HG03558 (cell line): ENCODE measurements around the gene PLAGL1.
"Not testable (repeated sequence)": the region's sequence is repeated elsewhere in the genome, so short reads cannot be mapped to it uniquely, and the experiment has no call there.

Source experiments
- ATAC-seq: cut with Tn5 transposase; IDR thresholded peaks from one replicate; pipeline ENCODE4 v1.9.1; 2021; ENCODE audit warnings: moderate number of reproducible peaks; ENCODE audit not compliant: unreplicated experiment; ENCODE audit errors: extremely low read depth

PLAGL1 gene

DNA sequence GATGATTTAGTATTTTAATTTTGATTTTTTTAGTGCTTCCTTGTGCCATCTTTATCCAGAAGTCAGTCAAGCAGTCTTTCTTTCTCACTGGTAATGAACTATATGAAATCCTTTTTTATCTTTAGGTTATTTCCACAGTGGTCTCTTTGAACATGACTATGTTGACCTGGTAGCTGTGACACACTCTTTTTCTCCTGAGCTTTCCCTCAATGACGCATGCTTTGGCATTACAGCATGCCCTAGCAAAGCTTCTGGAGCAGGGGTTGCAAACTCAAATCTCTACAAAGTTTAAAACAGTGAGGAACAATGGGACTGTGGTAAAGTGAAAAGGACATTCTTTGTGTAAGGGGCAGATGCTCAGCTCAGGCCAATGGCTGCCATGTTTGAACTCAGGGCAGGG lies 4.5 kb upstream of the PLAGL1 start:
- ATAC-seq = no peak

DNA sequence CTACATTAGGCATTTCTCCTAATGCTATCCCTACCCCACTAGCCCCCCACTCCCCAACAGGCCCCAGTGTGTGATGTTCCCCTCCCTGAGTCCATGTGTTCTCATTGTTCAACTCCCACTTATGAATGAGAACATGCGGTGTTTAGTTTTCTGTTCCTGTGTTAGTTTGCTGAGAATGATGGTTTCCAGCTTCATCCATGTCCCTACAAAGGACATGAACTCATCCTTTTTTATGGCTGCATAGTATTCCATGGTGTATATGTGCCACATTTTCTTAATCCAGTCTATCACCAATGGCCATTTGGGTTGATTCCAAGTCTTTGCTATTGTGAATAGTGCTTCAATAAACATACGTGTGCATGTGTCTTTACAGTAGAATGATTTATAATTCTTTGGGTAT lies 1.6 kb upstream of the PLAGL1 start:
- ATAC-seq = not testable (repeated sequence)

DNA sequence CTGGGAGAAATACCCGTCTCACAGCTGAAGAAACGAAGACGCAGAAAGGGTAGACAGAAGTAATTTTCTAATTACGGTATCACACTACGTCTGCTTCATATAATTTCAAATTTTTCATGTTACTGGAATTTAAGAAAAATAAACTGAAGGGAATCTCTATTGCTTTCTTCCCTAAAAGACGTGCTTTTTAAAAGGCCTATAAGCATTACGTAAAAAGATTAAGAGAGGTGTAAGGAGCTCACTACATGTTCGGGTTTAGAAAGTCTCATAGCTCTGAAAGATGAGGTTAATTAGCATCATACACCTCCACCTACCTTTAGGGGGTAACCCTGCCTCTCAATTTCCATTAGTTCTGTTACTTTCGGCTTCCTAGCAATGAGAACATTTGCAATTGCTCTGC lies 787 bp upstream of the PLAGL1 start:
- no peak for ATAC-seq

DNA sequence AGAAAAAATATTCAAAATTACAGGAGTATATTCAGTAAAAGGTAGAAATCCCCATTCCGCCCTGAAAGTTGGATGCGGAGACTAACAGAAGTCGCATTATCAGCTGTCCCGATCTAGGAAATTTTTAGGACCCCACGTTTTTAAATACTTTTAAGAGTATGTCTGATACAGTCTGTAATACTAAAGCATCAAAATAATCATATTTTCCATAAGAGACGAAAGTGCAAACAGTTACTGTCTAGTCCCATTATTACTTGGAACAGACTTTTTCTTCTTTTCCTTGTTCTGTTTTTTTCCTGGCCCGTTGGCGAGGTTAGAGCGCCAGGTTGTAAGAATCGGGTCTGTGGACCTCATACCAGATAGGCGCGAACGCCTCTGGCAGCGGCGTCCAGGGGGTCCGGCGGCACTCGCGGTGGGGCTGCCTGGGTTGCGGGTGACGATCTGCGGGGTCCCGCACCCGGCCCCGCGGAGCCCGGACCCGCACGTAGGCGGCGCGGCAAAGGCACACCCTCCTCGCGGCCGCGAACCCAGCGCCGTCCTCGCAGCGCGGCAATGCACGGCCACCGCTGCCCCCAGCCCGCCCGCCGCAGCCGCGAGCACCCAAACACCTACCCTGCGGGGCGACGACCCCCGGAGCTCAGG lies 460 bp downstream of the PLAGL1 start:
- no peak for ATAC-seq

DNA sequence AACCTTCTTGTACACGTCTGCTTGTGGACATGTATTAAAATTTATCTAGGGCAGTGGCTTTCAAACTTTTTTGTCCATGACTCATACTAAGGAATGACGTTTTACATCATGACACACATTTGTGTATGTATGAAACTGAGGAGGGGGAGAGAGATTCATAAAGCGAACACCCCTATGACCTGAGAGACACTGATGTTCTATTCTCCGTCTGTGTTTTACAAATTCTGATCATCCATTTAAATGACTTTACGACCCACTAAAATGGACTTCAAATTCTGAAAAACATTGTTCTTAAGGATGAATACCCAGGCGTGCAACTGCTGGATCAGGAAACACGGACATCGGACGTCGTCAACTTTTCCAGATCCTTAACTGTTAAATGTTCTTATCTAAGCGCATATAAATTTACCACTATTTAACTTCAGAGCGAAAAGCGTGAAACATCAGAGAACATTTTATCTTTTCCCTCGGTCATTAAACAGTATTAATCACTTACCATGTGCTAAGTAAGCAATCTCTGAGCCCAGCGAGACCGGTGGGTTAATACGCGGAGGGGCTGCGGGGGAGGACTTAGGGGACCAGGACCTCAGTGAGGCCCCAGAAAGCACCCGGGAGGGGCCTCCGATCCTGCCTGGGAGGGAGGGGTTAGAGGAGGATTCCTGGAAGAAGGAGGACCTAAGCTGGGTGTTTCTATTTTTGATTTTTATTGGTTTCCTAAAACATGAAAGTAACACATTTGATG lies 1.2 kb downstream of the PLAGL1 start:
- ATAC-seq = no peak

DNA sequence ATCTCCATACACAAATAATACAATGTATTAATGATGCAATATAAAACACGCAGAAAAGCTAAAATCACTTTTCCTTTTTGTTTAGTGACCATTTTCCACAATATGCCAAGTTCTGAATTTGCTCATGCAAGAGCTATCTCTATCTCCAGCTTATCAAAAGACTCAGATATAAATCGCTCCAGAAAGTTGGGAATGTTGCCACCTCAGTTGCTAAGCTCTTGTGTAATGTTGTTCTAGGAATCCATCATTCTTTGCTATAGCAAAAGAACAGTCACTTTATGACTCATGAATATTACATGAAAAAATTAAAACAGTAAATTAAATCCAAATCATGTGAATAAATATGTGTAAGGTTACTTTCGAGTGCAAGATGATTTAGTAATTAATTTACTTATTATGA lies 8.7 kb downstream of the PLAGL1 start:
- no peak for ATAC-seq

DNA sequence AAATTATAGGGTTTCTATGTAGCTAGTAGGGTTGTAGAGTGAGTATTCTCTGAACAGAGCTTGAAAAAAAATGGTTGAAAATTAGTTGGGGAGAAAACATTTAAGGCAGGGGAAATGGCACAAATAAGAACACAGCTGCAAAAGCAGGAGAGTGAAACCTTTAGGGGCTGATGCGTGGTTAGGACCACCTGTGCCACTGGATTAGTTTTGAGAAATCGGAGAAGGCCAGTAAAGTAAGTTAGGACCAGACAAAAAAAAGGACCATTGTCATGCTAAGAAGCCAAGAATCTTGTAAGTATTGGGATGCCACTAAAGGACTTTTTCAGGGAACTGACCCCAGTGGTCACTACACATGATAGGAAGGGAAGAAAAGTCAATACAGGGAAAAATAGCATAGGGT lies 9.4 kb downstream of the PLAGL1 start:
- no peak for ATAC-seq

DNA sequence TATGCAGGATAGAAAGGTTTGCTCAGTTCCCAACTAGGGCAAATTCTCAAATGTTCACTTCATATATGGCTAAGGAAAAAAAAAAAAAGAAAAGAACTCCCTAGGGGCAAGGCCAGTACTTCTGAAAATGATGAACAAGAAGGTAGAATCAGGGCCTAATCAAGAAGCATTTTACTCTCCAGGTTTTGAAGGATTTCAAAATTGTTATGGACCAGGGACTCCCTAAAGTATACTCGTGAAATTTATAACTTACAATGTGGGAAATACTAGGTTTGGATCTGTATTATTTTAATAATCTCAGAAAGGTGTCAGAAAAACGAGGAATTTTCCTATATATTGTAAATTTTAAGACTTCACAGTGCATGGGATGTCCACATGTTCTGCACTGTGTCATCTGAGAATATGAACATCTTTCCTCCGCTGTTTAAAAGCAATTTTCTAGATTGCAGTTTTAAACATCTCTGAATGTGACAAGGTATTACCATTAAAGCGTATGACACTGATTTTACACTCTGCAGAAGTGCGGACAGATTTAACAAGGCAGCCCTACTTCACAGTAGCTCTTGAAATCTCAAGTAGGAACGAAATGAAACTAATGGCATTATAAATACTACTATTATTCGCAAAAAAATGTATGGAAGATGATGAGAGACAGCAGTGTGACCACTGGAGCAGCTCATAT lies 14.0 kb downstream of the PLAGL1 start:
- no peak for ATAC-seq

DNA sequence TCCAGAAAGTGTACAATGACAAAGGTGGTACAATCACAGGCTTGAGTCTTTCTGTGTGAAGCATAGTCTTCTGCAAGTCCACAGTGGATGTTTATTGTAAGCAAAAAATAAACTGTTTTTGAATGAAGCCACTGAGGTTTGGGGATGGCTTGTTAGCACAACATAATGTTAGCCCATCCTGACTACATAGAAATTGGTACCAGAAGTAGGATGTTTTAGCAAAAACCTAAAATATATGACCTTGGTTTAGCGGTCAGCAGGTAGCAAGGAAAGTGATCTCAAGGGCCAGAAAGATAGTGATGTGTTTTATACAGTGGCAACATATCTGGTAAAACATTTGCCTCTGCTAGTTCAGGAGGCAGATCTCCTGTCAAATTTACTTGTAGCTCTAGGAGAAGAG lies 15.8 kb downstream of the PLAGL1 start:
- no peak for ATAC-seq

DNA sequence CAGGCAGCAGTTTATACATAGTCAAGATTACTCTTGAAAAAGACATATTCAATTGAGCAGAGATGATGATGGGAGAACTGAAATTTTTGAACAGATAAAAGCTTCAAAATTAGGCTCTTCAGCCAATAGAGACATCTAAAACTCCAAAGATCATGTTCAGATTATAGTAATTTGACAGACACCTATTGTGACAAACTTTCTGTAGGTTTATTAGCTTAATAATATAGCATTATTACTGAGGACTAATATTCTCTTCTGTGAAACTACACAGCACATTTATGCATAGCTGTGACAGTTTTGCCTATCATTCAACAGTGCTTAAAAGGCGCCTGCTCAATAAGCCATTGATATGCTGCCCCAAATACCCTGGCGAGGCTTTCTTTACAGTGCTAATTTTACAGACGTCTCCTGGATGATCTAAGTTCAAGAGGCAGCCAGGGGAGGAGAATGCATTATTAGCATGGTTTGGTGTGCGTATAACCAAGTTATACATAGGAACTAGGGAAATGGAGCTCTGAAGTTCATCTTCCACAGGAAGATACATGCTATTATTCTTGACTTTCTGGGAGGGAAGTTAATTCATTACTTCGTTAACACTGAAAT lies 21.5 kb downstream of the PLAGL1 start:
- ATAC-seq = no peak

DNA sequence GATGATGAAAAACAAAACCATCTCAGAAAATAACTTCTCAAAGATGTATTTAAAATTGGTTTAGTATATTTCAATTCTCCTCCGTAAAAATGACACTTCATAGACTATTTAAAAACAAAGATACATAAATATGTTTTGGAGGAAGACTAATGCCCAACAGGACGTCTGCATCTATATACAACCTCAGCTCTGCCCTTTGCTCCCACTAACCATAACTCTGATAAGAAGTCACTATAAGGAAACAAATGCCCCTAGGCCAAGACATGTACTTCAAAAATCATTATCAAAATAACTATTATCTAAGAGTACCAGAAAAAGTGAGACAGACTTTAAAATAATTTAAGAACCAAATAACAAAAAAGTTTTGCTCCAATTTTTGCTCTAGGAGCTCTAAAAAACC lies 23.4 kb downstream of the PLAGL1 start:
- no peak for ATAC-seq

DNA sequence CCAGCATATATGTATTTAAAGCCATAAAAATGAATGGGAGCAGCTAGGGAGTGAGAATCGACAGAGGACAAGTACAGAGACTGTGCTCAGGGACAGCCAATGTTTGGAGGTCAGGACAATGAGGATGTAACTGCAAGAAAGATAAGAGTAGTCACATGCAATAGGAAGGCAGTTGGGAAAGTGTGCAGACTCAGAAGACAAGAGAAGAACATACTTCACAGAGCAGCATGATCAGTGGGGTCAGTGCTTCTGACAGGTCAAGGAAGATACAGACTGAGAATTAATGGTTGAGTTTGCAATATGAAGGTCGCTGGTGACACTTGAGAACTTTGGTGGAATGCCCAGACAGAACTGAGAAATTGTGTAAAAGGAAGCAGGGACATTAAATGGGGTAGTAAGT lies 25.1 kb downstream of the PLAGL1 start:
- ATAC-seq = no peak

DNA sequence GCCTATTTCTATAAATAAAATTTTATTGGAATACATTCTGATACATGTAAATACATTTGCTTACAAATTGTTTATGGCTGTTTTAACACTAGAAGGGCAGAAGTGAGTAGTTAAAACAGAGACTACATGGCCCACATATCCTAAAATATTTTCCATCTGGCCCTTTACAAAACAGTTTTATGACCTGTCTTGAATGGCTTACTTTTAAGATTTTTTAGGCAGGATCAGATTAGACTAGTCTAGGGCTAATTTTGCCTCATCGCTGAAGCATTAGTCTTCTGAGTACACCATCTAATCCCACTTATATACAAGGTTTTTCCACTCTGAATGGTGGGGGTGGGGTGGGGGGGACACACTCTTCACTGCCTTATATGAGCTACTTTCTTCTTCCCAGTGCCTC lies 27.1 kb downstream of the PLAGL1 start:
- no peak for ATAC-seq

DNA sequence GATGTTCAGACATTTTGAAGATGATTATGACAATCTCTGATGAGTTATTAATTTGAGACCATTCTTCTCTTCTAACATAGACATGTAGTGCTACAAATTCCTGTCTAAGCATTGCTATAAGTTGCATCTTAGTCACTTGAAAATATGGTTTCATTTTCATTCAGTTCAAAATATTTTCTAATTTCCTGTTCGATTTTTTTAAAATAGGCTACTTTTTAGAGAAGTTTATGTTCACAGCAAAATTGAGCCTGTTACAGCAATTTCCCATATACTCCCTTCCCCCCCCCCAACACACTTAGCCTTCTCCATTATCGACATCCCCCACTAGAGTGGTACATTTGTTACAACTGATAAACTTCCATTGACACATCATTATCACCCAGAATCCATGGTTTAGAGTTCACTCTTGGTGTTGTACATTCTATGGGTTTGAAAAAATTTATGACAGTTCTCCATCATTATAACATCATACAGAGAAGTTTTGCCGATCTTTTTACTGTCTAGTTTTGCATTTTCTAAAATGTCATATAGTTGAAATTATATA lies 31.2 kb downstream of the PLAGL1 start:
- no peak for ATAC-seq

DNA sequence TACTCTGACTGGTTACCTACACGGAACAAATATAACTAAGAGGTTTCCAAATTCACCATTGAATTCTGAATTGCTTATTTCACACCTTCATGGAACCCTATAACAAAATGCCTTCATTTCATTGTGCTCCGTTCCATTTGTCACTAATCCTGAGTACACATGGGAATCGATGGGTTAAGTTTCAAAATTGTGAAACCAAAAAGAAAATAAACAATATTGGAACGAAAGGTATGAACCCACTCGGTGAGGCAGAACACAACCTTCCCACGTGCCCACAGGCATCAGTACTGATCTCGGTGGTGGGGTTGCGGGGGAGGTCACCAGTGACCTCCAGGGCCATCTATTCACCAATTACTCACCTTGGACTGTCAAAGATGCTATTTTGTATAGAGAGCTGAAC lies 34.0 kb downstream of the PLAGL1 start:
- ATAC-seq = no peak

DNA sequence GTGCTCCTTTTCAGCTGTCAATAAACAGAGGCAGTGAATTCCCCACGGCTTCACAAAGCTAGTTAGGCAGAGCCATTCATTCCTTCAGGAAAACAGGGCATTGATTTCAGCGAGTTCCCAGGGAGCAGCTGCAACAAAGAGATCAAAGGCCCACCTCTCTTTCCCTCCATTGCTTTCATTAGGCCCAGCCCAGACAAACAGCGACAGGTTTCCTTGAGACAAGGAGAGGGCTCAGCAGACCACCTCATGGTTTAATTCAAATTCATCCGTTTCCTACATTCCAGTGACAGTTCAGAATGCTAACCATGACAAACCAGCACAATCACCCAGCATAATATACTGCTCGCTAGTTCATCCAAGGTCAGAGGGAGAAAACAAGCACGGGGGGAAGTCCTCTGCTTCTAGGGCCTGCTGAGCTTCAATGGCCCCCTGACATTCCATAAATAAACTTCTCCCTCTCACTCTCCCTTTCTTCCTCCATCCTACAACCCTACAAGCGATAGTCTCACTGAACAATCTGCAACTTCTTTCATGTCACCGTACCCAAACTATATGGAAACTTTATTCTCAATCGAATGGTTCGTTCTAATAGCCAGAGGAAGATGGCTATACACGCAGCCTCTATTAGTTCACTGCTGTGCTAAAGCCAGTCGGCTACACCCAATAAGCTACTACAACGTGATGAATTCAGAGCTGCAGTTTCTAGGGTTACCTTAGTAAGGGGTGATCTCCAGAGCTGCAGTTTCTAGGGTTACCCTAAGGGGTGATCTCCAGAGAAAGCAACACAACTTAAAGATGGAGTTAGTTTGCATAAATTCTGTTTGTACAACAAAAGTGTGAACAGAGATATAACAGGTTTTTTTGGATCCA lies 34.7 kb downstream of the PLAGL1 start:
- ATAC-seq = no peak

DNA sequence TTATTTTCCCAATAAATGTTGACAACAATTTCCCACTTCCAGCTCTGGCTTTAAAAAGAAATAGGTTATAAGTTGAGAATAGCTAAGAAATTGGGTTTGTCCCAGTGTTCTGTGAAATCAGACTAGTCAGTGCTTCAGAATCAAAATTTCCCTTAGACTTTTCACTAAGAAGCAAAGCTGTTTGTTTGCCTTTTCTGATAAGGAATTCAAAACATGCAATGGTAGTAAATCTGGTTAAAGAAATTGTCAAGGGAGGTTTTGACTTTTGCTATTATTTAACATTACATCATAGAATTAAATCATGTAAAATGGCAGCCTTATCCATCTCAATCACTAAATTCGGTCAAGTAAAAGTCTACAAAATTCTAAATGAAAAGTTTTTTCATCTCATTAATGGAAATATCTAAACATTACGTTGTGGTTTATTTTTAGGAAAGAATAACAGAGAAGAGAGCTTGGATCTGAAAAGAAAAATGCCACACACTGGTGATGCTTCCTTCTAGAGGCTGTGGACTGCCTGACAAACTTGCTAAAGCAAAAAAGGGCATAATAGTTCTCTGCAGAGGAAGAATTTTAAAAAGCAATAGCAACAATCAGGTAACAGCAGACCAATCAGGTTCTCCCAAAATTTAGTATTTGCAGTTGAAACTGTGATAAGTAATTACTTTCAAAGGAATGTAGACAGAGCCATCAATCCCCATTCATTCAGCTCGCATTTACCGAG lies 36.4 kb downstream of the PLAGL1 start:
- no peak for ATAC-seq

DNA sequence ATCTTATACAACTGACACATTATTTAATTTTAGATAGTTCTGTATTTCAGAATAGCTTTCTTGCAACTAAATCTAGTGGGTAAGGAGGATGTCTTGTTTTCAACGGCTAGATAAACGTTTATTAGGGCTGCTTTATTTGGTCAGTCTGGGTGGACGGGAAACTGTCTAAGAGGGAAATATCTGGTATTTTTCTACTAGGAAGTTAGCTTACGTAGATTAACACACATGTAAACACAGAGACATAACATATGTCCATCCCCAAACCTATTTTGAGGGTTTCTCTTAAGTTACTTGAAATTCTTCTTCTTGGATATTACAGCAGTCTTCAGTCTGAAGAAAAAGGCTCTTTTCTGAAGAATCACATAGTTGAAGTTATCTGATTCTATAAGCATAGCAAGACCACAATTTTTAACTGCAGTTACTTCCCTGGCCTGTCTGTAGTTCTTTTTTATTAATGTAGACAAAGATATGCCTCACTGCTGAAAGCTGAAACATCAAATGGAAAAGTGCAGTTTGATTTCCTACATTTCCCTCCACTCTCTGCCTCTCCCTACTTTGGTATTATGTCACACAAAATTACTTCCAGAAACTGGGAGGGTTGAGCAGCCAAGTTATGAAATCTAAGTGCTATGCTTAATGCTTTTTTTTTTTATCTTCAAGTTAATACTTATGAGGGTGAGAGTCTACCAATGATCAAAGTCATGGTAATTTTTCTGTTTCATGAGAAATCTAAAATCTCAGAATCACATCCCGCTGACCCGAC lies 37.4 kb downstream of the PLAGL1 start:
- ATAC-seq = no peak

DNA sequence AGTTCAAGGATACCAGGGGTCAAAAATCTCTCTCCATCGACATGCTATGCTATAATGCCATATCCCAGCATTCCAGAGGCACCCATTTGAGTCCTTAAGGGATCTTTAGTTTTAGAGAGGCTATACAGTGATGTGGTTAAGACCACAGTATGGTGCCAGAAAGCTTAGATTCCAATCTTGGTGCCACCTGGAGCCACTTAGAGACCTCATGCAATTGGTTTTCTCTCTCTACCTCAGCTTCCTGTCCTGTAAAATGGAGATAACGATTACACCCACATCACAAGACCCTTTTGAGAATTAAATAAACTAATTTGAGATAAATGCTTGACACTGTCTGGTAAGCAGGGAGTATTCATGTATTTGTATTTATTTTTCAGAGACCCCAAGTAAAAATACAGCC lies 39.0 kb downstream of the PLAGL1 start:
- ATAC-seq = no peak
